HL-60/S4 treated with phorbol 12-myristate 13-acetate at 8.2 ng/mL for 4 days and 3 days (cell line): Measurements from ENCODE around the gene POLA2.
"Not testable (repeated sequence)": the region's sequence is repeated elsewhere in the genome, so short reads cannot be mapped to it uniquely, and the experiment has no call there.

Experiments
- in situ Hi-C: fragments of 300-500 bp; cut with MboI; formaldehyde crosslinking; loops from 2 replicates; pipeline ENCODE4 v1.15.0; 2022; ENCODE audit warnings: low sequenced_read_pairs

POLA2 gene

GRCh38 chr11:65325435-65325834, 63.7 kb downstream of the POLA2 start:
- in situ Hi-C loops, result loop anchor here (10.0 kb wide), 1 partner anchor 51 kb away; no protein-coding TSS in a partner anchor

- in situ Hi-C loops, result loop anchor here (10.0 kb wide), 1 partner anchor 52 kb away; no protein-coding TSS in a partner anchor
These were observed 65.3 kb downstream of the POLA2 start for GRCh38 chr11:65327021-65327420.

GRCh38 chr11:65329478-65329877, 67.7 kb downstream of the POLA2 start:
- in situ Hi-C loops, result loop anchor here (10.0 kb wide), 1 partner anchor 55 kb away; no protein-coding TSS in a partner anchor

GRCh38 chr11:65329944-65330403, 68.2 kb downstream of the POLA2 start:
- in situ Hi-C loops, result loop anchor here (10.0 kb wide), 1 partner anchor 55 kb away; no protein-coding TSS in a partner anchor

GRCh38 chr11:65330544-65330943, 68.8 kb downstream of the POLA2 start:
- in situ Hi-C loops, result no loop called here

- in situ Hi-C loops, result not testable (repeated sequence)
These were observed 70.8 kb downstream of the POLA2 start for GRCh38 chr11:65332591-65332990.

- in situ Hi-C loops, result no loop called here
These were observed 73.0 kb downstream of the POLA2 start for GRCh38 chr11:65334696-65335295.

- in situ Hi-C loops, result no loop called here
These were observed 76.9 kb downstream of the POLA2 start for GRCh38 chr11:65338676-65339075.

GRCh38 chr11:65340226-65340625, 78.5 kb downstream of the POLA2 start:
- in situ Hi-C loops, result no loop called here

GRCh38 chr11:65341856-65342255, 80.1 kb downstream of the POLA2 start:
- in situ Hi-C loops, result no loop called here
